ENCODE measurements around the gene BNIP1. TPM values are rescaled to one million over a fixed set of nuclear protein-coding genes. Genes with fewer than 3 reads are reported as not detected.
"Not testable (repeated sequence)": the region's sequence is repeated elsewhere in the genome, so short reads cannot be mapped to it uniquely, and the experiment has no call there.

The BNIP1 gene
- total RNA-seq, 1 experiment from 2014 or later: 13.5 TPM

GRCh38 chr5:173153842-173154241 is 9.5 kb downstream of the BNIP1 start:
- Histone ChIP-seq H3F3A (ENCODE audit: insufficient read depth, low read depth) (no peaks in the 10 kb centered on the region), H3K79me2 (ENCODE audit: low read depth) (no peaks in the 10 kb centered on the region), H3K4me2 (no peak overlapping the region), H3K4me3 (no peak overlapping the region), H3K9me3 (ENCODE audit: insufficient read depth, low read depth) (peaks cover under 1% of the 10 kb centered on the region; the same call in 1 of the 2 replicates), H3K36me3 (ENCODE audit: low read depth) (no peaks in the 10 kb centered on the region), H3K27ac (peak overlapping the region; percentile 61), H2AFZ (no peak overlapping the region), H4K20me1 (ENCODE audit: insufficient read depth) (no peaks in the 10 kb centered on the region), H3K4me1 (replicated peaks; ENCODE audit: insufficient read depth) (0 out of 2 replicates have a peak, but pooled peaks cover 8% of the 10 kb centered on the region), H3K27me3 (ENCODE audit: insufficient read depth, low read depth) (no peaks in the 10 kb centered on the region), H3K9me2 (ENCODE audit: insufficient read depth) (no peaks in the 10 kb centered on the region)
- BruUV-seq (replicated peaks): no TSS peak
- ChIA-PET POLR2A (ENCODE audit: unreplicated experiment) (no interaction called here), CTCF (no interaction called here)
- intact Hi-C loops (cut with micrococcal nuclease; ENCODE audit: unreplicated experiment): no loop called here
- TF ChIP-seq, protein P1, sequence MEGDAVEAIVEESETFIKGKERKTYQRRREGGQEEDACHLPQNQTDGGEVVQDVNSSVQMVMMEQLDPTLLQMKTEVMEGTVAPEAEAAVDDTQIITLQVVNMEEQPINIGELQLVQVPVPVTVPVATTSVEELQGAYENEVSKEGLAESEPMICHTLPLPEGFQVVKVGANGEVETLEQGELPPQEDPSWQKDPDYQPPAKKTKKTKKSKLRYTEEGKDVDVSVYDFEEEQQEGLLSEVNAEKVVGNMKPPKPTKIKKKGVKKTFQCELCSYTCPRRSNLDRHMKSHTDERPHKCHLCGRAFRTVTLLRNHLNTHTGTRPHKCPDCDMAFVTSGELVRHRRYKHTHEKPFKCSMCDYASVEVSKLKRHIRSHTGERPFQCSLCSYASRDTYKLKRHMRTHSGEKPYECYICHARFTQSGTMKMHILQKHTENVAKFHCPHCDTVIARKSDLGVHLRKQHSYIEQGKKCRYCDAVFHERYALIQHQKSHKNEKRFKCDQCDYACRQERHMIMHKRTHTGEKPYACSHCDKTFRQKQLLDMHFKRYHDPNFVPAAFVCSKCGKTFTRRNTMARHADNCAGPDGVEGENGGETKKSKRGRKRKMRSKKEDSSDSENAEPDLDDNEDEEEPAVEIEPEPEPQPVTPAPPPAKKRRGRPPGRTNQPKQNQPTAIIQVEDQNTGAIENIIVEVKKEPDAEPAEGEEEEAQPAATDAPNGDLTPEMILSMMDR (conservative IDR thresholded peaks at IDR 0.05): no peak
- no peak for TF ChIP-seq EZH2 (IDR thresholded peaks at IDR 0.05; ENCODE audit: low read depth)
- DNase-seq: no peak

DNA sequence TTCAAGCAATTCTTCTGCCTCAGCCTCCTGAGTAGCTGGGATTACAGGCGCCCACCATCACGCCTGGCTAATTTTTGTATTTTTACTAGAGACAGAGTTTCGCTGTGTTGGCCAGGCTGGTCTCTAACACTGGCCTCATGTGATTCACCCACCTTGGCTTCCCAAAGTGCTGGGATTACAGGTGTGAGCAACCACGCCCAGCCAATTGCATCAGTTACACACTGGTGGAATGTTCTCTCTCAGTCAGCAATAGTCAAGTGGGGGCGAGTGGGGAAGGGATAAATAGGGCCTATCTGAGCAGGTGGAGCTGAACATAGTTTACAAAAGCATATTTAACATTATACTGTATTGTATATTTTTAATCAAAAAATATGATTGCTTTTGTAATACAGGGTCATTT is 10.3 kb downstream of the BNIP1 start:
- H3K9me3 ChIP-seq (ENCODE audit: insufficient read depth, low read depth); H3K4me3 ChIP-seq; H3F3A ChIP-seq (ENCODE audit: insufficient read depth, low read depth); POLR2A ChIA-PET (ENCODE audit: unreplicated experiment); H4K20me1 ChIP-seq (ENCODE audit: insufficient read depth); H3K36me3 ChIP-seq (ENCODE audit: low read depth); H3K79me2 ChIP-seq (ENCODE audit: low read depth); CTCF ChIA-PET; H3K9me2 ChIP-seq (ENCODE audit: insufficient read depth); H3K4me2 ChIP-seq; H2AFZ ChIP-seq; H3K4me1 ChIP-seq (replicated peaks; ENCODE audit: insufficient read depth); intact Hi-C loops (cut with micrococcal nuclease; ENCODE audit: unreplicated experiment); BruUV-seq (replicated peaks); H3K27me3 ChIP-seq (ENCODE audit: insufficient read depth, low read depth): not testable (repeated sequence)
- peak in 1 of 2 experiments; percentile 9 for DNase-seq
- peak overlapping the region; percentile 61 for H3K27ac ChIP-seq

DNA sequence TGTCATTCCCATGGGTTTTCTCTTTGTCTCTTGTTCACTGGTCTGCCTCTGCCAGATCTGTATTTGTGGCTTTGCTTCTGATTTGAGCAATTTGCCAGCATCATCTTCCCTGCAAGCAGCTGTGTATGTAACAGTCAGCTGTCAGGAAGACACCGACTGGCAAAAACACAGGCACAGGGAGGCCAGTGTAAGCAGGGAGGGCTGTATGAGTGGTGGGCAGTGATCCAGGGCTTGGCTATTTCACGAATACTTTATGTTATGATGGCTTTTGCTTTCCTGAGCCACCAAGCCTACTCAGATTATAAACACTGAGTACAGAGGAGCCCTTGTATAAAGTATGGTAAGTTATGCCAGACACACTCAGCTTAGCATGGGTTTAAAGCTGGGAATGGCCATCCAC is 11.6 kb downstream of the BNIP1 start:
- DNase-seq: no peak
- Histone ChIP-seq H3K4me2 (no peak overlapping the region), H2AFZ (no peak overlapping the region), H3K4me3 (no peak overlapping the region), H3K4me1 (replicated peaks; ENCODE audit: insufficient read depth) (0 out of 2 replicates have a peak, but pooled peaks cover 8% of the 10 kb centered on the region), H3K9me2 (ENCODE audit: insufficient read depth) (no peaks in the 10 kb centered on the region), H3K9me3 (ENCODE audit: insufficient read depth, low read depth) (no peaks in the 10 kb centered on the region), H3K79me2 (ENCODE audit: low read depth) (no peaks in the 10 kb centered on the region), H3F3A (ENCODE audit: insufficient read depth, low read depth) (no peaks in the 10 kb centered on the region), H4K20me1 (ENCODE audit: insufficient read depth) (no peaks in the 10 kb centered on the region), H3K36me3 (ENCODE audit: low read depth) (no peaks in the 10 kb centered on the region), H3K27me3 (ENCODE audit: insufficient read depth, low read depth) (no peaks in the 10 kb centered on the region), H3K27ac (no peak overlapping the region)
- CTCF ChIA-PET: interaction anchor here (0.7 kb wide), 1 partner anchor 157 kb away, joined by 7 read pairs; no protein-coding TSS in a partner anchor
- POLR2A ChIA-PET (ENCODE audit: unreplicated experiment): no interaction called here
- TF ChIP-seq EZH2 (IDR thresholded peaks at IDR 0.05; ENCODE audit: low read depth): no peak
- TF ChIP-seq, protein P1 (conservative IDR thresholded peaks at IDR 0.05): no peak
- intact Hi-C loops (cut with micrococcal nuclease; ENCODE audit: unreplicated experiment): no loop called here
- BruUV-seq (replicated peaks): no TSS peak

DNA sequence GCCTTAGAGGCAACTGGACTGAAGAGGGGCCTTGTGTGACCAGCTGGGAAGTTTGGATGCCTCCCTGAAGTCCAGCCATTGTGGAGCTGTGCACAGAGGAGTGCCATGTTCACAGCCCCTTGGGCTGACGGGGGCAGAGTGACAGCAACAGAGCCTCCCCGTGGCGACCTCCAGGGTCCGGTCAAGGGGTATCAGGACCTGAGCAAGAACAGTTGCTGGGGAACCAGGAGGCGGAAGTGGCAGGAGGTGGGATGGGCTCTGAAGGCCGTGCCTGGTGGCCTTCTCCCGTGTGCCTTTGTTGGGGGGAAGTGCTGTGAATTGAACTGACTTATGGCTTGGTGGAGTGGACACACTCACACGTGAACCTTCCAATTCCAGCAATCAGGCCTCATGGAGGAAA is 14.0 kb downstream of the BNIP1 start:
- intact Hi-C loops (cut with micrococcal nuclease; ENCODE audit: unreplicated experiment): no loop called here
- no peak for TF ChIP-seq EZH2 (IDR thresholded peaks at IDR 0.05; ENCODE audit: low read depth)
- TF ChIP-seq, protein P1 (conservative IDR thresholded peaks at IDR 0.05): no peak
- Histone ChIP-seq H3K9me2 (ENCODE audit: insufficient read depth) (no peaks in the 10 kb centered on the region), H3K4me3 (no peak overlapping the region), H2AFZ (no peak overlapping the region), H3F3A (ENCODE audit: insufficient read depth, low read depth) (no peaks in the 10 kb centered on the region), H3K9me3 (ENCODE audit: insufficient read depth, low read depth) (no peaks in the 10 kb centered on the region), H3K27me3 (ENCODE audit: insufficient read depth, low read depth) (no peaks in the 10 kb centered on the region), H4K20me1 (ENCODE audit: insufficient read depth) (no peaks in the 10 kb centered on the region), H3K4me2 (no peak overlapping the region), H3K27ac (no peak overlapping the region), H3K79me2 (ENCODE audit: low read depth) (no peaks in the 10 kb centered on the region), H3K4me1 (replicated peaks; ENCODE audit: insufficient read depth) (0 out of 2 replicates have a peak, but pooled peaks cover 8% of the 10 kb centered on the region), H3K36me3 (ENCODE audit: low read depth) (no peaks in the 10 kb centered on the region)
- no peak for DNase-seq
- CTCF ChIA-PET: no interaction called here
- POLR2A ChIA-PET (ENCODE audit: unreplicated experiment): no interaction called here
- no TSS peak for BruUV-seq (replicated peaks)
